Motor neuron (in vitro differentiated cells): ENCODE data around the gene QPCTL. TPM values are rescaled to one million over a fixed set of nuclear protein-coding genes. Genes with fewer than 3 reads are reported as not detected.
"Not testable (repeated sequence)": the region's sequence is repeated elsewhere in the genome, so short reads cannot be mapped to it uniquely, and the experiment has no call there.

ENCODE experiments used
- ATAC-seq, 8 experiments: fragments of 200-7000 bp; cut with Tn5 transposase; replicated peaks in 6 of 8; 2 replicates each; pipeline ENCODE4 v1.8.0; 2021; ENCODE audit warnings: mild to moderate bottlenecking in 8 of 8, moderate library complexity in 8 of 8
- H3K27ac ChIP-seq, 2 donors: fragments of 250-450 bp; sonication (Bioruptor Pico); 2 replicates each; pipeline ENCODE4 v1.9.0; 2021; ENCODE audit warnings: antibody characterized with exemption in 2 of 2, mild to moderate bottlenecking in 2 of 2, moderate library complexity in 1 of 2
- H3K4me1 ChIP-seq, 2 donors: fragments of 250-450 bp; sonication (Bioruptor Pico); replicated peaks in 1 of 2; 2 replicates each; pipeline ENCODE4 v1.6.1; 2021; ENCODE audit warnings: antibody characterized with exemption in 2 of 2, mild to moderate bottlenecking in 2 of 2, moderate library complexity in 1 of 2
- H3K4me3 ChIP-seq, 5 donors: fragments of 250-450 bp; sonication (Bioruptor Pico); 2 replicates each; pipeline ENCODE4 v1.9.0; 2021; ENCODE audit warnings: antibody characterized with exemption in 5 of 5, mild to moderate bottlenecking in 5 of 5, moderate library complexity in 4 of 5
- WGBS, 10 experiments: fragments of 450-650 bp; shearing (Covaris generic); methylation state at CpG; one replicate each; pipeline ENCODE4 v1.0.0; 2022; 5-methylcytosine and 5-hydroxymethylcytosine counted together
- in situ Hi-C, 9 experiments: fragments of 400-800 bp; cut with MboI; loops; one replicate each; pipeline ENCODE4 v1.15.0; 2021; ENCODE audit warnings: low sequenced_read_pairs in 9 of 9, low pct_unique_long_range_greater_than_20kb in 2 of 9; ENCODE audit not compliant: unreplicated experiment in 9 of 9
- total RNA-seq, 8 experiments: library from RNA; unstranded; fragments of 300-600 nt; gene quantifications; 2 replicates each; pipeline versions ENCODE4 v1.2.3 to v1.2.4, GENCODE V29; 2022

The QPCTL gene
- total RNA-seq, 8 experiments from 2014 or later, result 3.7 to 18.1 (median 6.4) TPM

DNA sequence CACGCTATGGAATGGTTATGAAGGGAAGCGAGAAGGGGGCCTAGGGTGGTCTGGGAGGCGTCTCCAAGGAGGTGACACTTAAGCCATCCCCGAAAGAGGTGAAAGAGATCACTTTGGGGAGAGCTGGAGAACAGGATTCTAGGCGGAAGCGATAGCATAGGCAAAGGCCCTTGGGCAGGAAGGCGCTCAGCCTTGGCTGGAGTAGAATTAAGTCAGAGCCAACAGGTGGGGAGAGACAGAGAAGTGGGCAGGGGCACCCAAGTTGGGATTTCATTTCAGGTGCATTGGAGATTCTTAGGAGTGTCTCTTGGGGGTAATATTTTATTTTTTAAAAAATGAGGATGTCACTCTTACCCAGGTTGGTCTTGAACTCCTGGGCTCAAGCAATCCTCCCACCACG is 10.3 kb upstream of the QPCTL start:
- in situ Hi-C loops, result loop anchor here in 1 of 9 experiments (25.0 kb wide), 1 partner anchor 170 kb away; the partner anchor contains the start of gene VASP

DNA sequence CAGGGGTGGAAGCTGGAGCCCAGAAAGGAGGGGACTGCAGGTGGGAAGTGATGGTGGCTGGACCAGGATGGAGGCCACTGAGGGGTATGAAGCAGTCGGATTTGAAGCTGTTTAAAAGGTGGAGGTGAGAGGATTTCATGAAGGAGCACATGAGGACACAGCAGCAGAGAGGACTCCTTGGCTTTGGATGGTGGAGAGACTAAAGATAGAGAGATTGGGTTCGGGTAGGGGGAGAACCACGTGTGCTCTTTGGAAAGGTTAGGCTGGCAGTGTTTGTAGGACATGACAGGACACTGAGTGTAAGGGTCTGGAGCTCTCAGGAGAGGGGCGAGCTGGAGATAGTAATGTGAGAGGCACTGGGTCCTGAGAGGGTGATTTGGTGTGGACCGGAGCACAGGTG is 9.6 kb upstream of the QPCTL start:
- ATAC-seq, result no peak
- WGBS, 10 experiments, result 40 to 100% (median 62%) methylated on average over 1 to 5 of the region's 5 CpGs; no CpG with 5 or more reads in 6 of the 10 experiments
- H3K27ac ChIP-seq, result no peak overlapping the region

More for the DNA sequence above, 10.3 kb upstream of the QPCTL start:
- Histone ChIP-seq H3K4me1 (peaks cover 0 to 5% of the 10 kb centered on the region in 2 donors), H3K27ac (no peak overlapping the region), H3K4me3 (no peak overlapping the region)
- ATAC-seq, result no peak
- WGBS, 10 experiments, result 52 to 80% (median 71%) methylated on average over 1 to 7 of the region's 8 CpGs; no CpG with 5 or more reads in 1 of the 10 experiments

DNA sequence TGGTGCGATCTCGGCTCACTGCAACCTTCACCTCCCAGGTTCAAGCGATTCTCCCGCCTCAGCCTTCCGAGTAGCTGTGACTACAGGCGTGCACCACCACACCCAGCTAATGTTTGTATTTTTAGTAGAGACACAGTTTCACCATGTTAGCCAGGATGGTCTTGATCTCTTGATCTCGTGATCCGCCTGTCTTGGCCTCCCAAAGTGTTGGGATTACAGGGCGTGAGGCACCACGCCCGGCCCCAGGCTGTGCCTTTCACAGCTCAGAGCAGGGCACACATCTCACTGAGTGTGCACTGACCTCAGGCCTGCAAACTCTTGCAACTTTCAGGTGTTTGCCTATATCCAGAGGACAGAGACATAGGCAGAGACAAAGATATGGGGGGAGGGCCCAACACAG is 7.4 kb upstream of the QPCTL start:
- not testable (repeated sequence) for H3K4me3 ChIP-seq, H3K4me1 ChIP-seq, H3K27ac ChIP-seq, ATAC-seq
- 83 to 100% (median 98%) methylated on average over 1 to 5 of the region's 11 CpGs; no CpG with 5 or more reads in 4 of the 10 experiments for WGBS, 10 experiments
- in situ Hi-C loops, result loop anchor here in 1 of 9 experiments (25.0 kb wide), 1 partner anchor 173 kb away; the partner anchor contains the start of gene VASP

More for the DNA sequence above, 9.6 kb upstream of the QPCTL start:
- no peak overlapping the region for H3K4me3 ChIP-seq
- H3K4me1 ChIP-seq, result peaks cover 0 to 4% of the 10 kb centered on the region in 2 donors
- in situ Hi-C loops, result loop anchor here in 1 of 9 experiments (25.0 kb wide), 1 partner anchor 171 kb away; the partner anchor contains the start of gene VASP

DNA sequence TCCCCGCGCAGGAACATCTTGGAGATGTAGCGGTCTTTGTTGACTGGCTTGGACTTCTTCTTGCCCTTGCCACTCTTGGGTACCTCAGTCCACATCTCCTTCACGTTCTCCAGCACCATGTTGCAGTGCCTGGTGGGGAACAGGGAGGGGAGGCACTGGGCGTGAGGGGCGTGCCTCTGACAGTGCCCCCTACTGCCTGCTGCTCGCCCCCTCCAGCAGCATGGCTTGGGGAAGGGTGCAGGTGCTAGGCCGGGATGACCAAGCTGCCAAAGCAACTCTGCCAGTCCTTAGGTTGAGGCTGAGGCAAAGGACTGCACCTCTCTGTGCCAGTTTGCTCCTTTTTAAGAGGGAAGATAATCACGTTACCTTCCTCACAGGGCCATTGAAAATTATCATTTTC is 4.9 kb upstream of the QPCTL start:
- WGBS, 10 experiments, result 90 to 100% (median 97%) methylated on average over 1 to 6 of the region's 9 CpGs; no CpG with 5 or more reads in 6 of the 10 experiments

DNA sequence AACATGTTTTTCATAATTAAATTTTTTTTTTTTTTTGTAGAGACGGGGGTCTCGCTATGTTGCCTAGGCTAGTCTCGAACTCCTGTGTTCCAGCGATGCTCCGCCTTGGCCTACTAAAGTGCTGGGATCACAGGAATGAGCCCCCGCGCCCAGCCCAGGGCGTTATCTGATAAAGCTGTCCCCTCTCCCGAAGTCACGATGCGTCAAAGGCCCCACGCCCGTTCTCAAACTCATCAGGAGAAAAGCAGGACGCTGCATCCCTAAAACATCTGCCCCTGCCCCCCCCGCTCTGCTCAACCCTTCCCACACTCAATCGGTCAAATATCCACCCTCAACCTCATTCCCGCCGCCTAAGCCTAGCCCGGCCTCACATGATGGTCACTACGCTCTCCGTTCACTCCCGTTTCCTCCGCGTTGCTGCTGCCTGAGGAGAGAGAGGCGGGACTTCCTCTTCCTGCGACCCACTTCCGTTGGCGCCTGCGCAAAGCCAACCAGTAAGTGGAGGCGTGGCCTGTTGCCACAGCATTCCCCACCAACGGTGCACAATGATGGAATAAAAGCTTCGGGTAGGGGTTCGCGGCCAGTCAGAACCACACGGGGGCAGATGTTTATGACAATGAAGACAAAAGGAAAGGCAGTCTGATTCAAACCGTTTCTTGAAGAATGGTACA is 815 bp upstream of the QPCTL start, which contains the start of gene SNRPD2:
Gene SNRPD2 (minus strand): TSS at position 438 of the 671 bp plus-strand sequence. CDS start 65 bp downstream, at position 373.
- in situ Hi-C loops, result loop anchor here in 1 of 9 experiments (25.0 kb wide), 1 partner anchor 179 kb away; the partner anchor contains the start of gene VASP
- peaks cover 7 to 10% of the 10 kb centered on the region in 2 donors for H3K4me1 ChIP-seq
- peak within 1 kb of the TSS; percentile 78 to 87 for H3K27ac ChIP-seq
- H3K4me3 ChIP-seq, result peak within 1 kb of the TSS; percentile 48 to 74 (median 62)
- WGBS, 10 experiments, result 0 to 2% (median 0%) methylated on average over 1 to 19 of the region's 36 CpGs; no CpG with 5 or more reads in 1 of the 10 experiments
- ATAC-seq, result peak; percentile 57 to 71 (median 65)

More for the DNA sequence above, 4.9 kb upstream of the QPCTL start:
- Histone ChIP-seq H3K4me3 (no peak overlapping the region), H3K4me1 (peaks cover 4 to 6% of the 10 kb centered on the region in 2 donors), H3K27ac (no peak overlapping the region)
- in situ Hi-C loops, result loop anchor here in 1 of 9 experiments (25.0 kb wide), 1 partner anchor 175 kb away; the partner anchor contains the start of gene VASP
- no peak for ATAC-seq

GRCh38 chr19:45693106-45693788 is 781 bp downstream of the QPCTL start:
- ATAC-seq, result peak in 1 of 8 experiments; percentile 1
- in situ Hi-C loops, result loop anchor here in 1 of 9 experiments (25.0 kb wide), 1 partner anchor 181 kb away; the partner anchor contains the start of gene VASP
- Histone ChIP-seq H3K27ac (peak overlapping the region; percentile 70 to 87), H3K4me1 (peaks cover 7 to 10% of the 10 kb centered on the region in 2 donors), H3K4me3 (peak overlapping the region; percentile 48 to 74 (median 62))
- 0 to 1% (median 0%) methylated on average over 1 to 17 of the region's 22 CpGs; no CpG with 5 or more reads in 3 of the 10 experiments for WGBS, 10 experiments

DNA sequence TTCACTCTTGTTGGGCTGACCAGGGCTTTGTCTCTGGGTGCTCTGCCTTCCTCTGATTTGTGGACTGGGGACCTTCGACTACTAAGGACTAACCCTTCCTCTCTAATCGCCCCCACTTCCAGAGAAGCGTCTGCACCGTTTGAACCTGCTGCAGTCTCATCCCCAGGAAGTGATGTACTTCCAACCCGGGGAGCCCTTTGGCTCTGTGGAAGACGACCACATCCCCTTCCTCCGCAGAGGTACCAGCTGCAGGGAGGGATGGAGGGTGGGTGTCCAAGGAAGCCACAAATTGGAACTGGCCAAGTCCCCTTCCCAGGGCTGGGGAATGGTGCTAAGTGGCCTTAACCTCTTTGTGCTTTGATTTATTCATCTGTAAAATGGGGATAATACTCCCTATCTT is 9.2 kb downstream of the QPCTL start:
- ATAC-seq, result no peak
- Histone ChIP-seq H3K4me1 (no peaks in the 10 kb centered on the region), H3K27ac (no peak overlapping the region), H3K4me3 (no peak overlapping the region)
- in situ Hi-C loops, result no loop called here
- WGBS, 10 experiments, result 73 to 100% (median 100%) methylated on average over 1 to 5 of the region's 7 CpGs; no CpG with 5 or more reads in 3 of the 10 experiments

DNA sequence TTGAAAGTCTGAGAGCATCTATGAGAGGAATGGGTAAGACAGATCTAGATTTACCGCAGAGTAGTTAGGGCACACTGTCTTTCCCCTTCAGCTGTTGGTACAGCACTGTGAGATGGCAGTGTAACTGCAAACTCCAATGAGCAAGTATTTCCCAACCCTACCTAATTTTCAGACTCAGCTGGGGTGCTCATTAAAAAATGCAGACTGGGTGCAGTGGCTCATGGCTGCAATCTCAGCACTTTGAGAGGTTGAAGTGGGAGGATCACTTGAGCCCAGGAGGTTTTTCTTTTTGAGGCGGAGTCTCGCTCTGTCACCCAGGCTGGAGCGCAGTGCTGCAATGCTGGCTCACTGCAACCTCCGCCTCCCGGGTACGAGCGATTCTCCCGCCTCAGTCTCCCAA is 12.6 kb downstream of the QPCTL start:
- no peak for ATAC-seq
- H3K4me1 ChIP-seq, result no peaks in the 10 kb centered on the region
- no peak overlapping the region for H3K27ac ChIP-seq
- no peak overlapping the region for H3K4me3 ChIP-seq
- in situ Hi-C loops, result no loop called here
- 100% methylated on average over 1 to 5 of the region's 9 CpGs; no CpG with 5 or more reads in 6 of the 10 experiments for WGBS, 10 experiments

DNA sequence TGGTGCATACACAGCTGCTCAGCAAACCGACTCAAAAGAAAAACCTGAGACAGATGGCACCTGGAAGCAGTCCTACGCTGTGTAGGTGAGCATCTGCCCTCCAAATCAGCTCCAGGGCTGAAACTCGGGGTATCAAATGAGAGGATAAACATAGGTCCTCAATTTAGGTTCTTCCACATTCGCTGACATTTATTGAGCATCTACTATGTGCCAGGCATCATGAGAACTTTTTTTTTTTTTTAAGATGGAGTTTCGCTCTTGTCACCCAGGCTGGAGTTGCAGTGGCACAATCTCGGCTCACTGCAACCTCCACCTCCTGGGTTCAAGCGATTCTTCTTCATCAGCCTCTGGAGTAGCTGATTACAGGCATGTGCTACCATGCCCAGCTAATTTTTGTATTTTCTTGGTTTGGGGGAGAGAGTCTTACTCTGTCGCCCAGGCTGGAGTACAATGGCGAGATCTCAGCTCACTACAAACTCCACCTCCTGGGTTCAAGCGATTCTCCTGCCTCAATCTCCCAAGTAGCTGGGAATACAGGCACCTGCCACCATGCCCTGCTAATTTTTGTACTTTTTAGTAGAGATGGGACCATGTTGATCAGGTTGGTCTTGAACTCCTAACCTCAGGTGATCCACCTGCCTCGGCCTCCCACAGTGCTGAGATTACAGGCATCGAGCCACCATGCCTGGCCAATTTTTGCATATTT is 13.4 kb downstream of the QPCTL start:
- WGBS, 10 experiments, result 80 to 97% (median 87%) methylated on average over 2 to 8 of the region's 12 CpGs; no CpG with 5 or more reads in 3 of the 10 experiments
- in situ Hi-C loops, result no loop called here
- Histone ChIP-seq H3K4me1 (peaks cover 0 to 3% of the 10 kb centered on the region in 2 donors), H3K4me3 (no peak overlapping the region), H3K27ac (no peak overlapping the region)
- no peak for ATAC-seq

GRCh38 chr19:45710356-45711130 is 18.1 kb downstream of the QPCTL start:
- Histone ChIP-seq H3K27ac (peak overlapping the region in 1 of 2 donors; percentile 49), H3K4me3 (no peak overlapping the region), H3K4me1 (peaks cover 0 to 3% of the 10 kb centered on the region in 2 donors)
- no peak for ATAC-seq
- in situ Hi-C loops, result no loop called here
- 51 to 86% (median 71%) methylated on average over 2 to 9 of the region's 10 CpGs for WGBS, 10 experiments

GRCh38 chr19:45711851-45712698 is 19.6 kb downstream of the QPCTL start:
- WGBS, 10 experiments, result 87 to 92% (median 88%) methylated on average over 6 to 22 of the region's 76 CpGs; no CpG with 5 or more reads in 7 of the 10 experiments
- Histone ChIP-seq H3K4me1 (peaks cover 4 to 7% of the 10 kb centered on the region in 2 donors), H3K27ac (no peak overlapping the region), H3K4me3 (no peak overlapping the region)
- in situ Hi-C loops, result no loop called here
- ATAC-seq, result peak in 1 of 8 experiments; percentile 4
